Measurements from ENCODE around the gene FANCG.

FANCG gene

GRCh38 chr9:35027860-35028259, 51.9 kb downstream of the FANCG start:
- no peak for DNase-seq (ENCODE audit: extremely low read depth, low read depth)
- TF ChIP-seq CTCF (IDR thresholded peaks at IDR 0.05; ENCODE audit: low read depth, low read length), result no peak

- no peak for TF ChIP-seq CTCF (IDR thresholded peaks at IDR 0.05; ENCODE audit: low read depth, low read length)
- DNase-seq (ENCODE audit: extremely low read depth, low read depth), result no peak
These were observed 52.4 kb downstream of the FANCG start for GRCh38 chr9:35027374-35027773.

- DNase-seq (ENCODE audit: extremely low read depth, low read depth), result no peak
These were observed 53.1 kb downstream of the FANCG start for GRCh38 chr9:35026671-35027070.

More at GRCh38 chr9:35026671-35027070, 53.1 kb downstream of the FANCG start:
- no peak for TF ChIP-seq CTCF (IDR thresholded peaks at IDR 0.05; ENCODE audit: low read depth, low read length)

Data from AG09319 (cell line).